AG09319 (cell line): ENCODE measurements around the gene FSTL1.
"Not testable (repeated sequence)": the region's sequence is repeated elsewhere in the genome, so short reads cannot be mapped to it uniquely, and the experiment has no call there.

ENCODE experiments used
- DNase-seq: peaks from one replicate; pipeline ENCODE4 v3.0.0-alpha.2; 2010; ENCODE audit warnings: low read depth; ENCODE audit errors: extremely low read depth
- TF ChIP-seq, protein P1 (sequence below): IDR thresholded peaks from 2 replicates; pipeline ENCODE4 v1.5.1; 2011; ENCODE audit warnings: low read depth, mild to moderate bottlenecking, inconsistent platforms, low read length, moderate library complexity

FSTL1 gene

DNA sequence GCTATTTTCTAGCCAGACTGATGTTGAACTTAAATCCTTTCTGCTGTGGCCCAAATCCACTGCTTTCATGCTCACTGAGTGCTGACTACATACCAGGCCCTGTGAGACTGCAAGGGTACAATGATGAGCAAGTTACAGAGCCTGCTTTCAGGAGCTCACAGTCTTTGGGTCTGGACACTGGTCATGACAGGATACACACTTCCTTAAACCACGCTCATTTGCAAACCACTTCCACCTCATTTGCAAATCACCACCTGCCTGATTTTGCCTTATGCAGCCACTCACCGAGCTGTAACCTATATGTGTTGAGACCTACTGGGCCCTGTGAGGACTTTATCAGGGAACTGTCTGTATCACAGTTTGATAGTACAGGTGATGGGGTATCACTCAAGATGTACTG is 51.4 kb downstream of the FSTL1 start:
- TF ChIP-seq, protein P1, sequence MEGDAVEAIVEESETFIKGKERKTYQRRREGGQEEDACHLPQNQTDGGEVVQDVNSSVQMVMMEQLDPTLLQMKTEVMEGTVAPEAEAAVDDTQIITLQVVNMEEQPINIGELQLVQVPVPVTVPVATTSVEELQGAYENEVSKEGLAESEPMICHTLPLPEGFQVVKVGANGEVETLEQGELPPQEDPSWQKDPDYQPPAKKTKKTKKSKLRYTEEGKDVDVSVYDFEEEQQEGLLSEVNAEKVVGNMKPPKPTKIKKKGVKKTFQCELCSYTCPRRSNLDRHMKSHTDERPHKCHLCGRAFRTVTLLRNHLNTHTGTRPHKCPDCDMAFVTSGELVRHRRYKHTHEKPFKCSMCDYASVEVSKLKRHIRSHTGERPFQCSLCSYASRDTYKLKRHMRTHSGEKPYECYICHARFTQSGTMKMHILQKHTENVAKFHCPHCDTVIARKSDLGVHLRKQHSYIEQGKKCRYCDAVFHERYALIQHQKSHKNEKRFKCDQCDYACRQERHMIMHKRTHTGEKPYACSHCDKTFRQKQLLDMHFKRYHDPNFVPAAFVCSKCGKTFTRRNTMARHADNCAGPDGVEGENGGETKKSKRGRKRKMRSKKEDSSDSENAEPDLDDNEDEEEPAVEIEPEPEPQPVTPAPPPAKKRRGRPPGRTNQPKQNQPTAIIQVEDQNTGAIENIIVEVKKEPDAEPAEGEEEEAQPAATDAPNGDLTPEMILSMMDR: no peak
- no peak for DNase-seq

DNA sequence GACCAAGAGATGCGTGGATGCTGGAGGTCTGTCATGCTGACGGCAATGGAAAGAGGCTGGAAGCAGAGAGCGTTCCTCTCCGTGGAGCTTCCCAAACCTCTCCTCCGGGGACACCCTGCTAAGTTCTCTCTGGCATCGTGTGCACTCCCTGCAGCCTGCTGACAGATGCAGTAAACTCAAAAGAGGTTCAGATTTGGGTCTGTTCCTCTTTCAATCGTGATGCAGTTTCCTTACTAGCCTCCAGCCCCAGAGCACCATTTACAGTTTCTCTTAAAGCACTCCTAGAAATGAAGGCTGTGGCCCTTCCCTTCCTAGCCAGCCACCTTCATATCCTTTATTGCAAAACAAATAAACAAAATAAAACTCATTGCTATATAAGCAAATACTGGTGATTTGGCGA is 54.3 kb downstream of the FSTL1 start:
- DNase-seq: no peak
- TF ChIP-seq, protein P1: no peak

GRCh38 chr3:120394347-120394746 is 56.4 kb downstream of the FSTL1 start:
- no peak for DNase-seq
- TF ChIP-seq, protein P1: no peak

GRCh38 chr3:120393761-120394160 is 57.0 kb downstream of the FSTL1 start:
- TF ChIP-seq, protein P1: no peak
- no peak for DNase-seq

GRCh38 chr3:120393243-120393642 is 57.5 kb downstream of the FSTL1 start:
- no peak for DNase-seq
- TF ChIP-seq, protein P1: no peak

DNA sequence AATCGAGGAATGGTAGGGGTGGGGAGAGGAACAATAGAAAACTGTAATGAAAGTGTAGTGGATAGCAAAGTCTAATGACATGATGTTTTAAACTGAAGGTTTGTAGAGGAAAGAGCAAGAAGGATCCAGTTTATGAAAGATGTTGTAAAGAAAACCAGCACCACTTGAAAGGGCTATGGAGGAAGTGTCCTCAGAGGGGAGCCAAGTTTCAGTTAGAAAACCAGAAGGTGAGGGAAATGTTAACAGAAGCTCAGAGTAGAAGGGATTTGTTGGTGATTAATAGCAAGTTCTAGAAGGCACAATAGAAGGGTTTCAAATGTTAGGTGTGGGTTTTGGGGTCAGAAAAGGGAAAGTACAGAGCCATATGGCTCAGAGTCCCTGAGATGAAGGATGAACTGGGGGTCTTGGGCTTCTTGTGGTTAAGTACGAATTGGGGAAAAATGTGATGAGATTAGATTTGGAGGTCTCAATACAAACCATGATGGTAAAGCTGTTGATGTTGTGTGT is 67.8 kb downstream of the FSTL1 start:
- TF ChIP-seq, protein P1: no peak
- no peak for DNase-seq

DNA sequence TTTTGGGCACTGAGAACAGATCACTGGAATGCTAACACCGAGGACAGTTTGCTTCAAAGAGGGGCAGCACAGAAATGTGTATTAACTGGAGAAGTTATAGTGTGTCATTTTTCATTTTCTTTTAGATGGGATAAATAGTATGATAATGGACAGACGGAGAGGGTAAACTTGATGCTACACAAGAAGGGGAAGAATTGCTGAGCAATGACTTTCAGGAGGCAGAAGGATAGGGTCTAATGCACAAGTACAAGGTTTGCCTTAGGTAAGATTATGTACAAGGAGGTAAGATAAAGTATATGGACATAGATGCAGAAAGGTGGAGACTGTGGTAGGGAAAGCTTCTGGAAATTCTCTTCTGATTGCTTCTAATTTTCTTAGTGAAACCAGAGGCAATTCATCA is 69.3 kb downstream of the FSTL1 start:
- no peak for DNase-seq
- TF ChIP-seq, protein P1: no peak

GRCh38 chr3:120377948-120378347 is 72.8 kb downstream of the FSTL1 start:
- DNase-seq: not testable (repeated sequence)
